GM19438 (cell line): ENCODE measurements around the gene CCDC90B.
A peak's percentile ranks its signal among the peaks of the same experiment; 100 is the strongest.

ENCODE experiments used
- ATAC-seq: cut with Tn5 transposase; IDR thresholded peaks from one replicate; pipeline ENCODE4 v1.9.1; 2021; ENCODE audit warnings: low read depth; ENCODE audit not compliant: unreplicated experiment

Gene CCDC90B

GRCh38 chr11:83249445-83249844 lies 36.7 kb downstream of the CCDC90B start:
- ATAC-seq: no peak

DNA sequence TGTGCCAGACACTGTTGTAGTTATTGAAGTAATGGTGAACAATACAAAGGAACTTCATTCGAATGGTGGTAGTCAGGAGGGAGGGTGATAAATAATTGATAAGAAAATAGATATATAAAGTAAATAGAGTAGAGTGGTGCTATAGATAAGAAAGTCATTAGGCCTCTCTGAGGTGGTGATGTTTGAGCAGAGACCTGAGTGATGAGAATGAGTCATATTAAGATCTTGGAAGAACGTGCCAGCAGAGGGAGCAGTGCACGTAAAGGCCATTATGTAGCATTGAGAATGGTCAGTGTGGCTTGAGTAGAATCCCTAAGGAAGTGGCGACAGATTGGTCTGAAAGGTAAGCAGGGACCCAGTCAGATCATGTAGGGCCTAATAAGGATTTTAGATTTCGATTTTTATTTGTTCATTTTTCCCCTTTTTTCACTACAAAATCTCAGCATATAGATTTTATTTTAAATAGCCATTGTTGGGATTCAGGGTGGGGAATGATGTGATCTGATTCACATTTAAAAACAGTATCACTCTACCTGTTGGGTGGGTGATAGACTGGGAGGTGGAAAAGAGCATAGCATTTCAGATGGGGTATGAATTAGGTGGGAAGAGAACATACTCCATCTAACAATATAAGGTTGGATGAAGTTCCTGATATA lies 44.7 kb downstream of the CCDC90B start:
- peak; percentile 97 for ATAC-seq

DNA sequence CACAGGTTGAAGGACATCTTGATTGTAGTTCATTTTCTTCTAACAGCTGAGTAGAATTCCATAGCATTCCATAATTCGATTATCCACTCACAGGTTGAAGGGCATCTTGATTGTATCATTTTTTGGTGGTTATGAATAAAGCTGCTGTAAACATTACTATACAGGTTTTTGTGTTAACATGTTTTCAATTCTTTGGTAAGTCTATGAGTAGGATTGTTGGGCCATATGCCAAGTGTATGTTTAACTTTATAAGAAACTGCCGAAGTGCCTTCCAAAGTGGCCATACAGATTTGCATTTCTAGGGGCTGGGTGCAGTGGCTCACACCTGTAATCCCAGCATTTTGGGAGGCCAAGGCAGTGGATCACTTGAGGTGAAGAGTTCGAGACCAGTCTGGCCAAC lies 48.1 kb downstream of the CCDC90B start:
- no peak for ATAC-seq

DNA sequence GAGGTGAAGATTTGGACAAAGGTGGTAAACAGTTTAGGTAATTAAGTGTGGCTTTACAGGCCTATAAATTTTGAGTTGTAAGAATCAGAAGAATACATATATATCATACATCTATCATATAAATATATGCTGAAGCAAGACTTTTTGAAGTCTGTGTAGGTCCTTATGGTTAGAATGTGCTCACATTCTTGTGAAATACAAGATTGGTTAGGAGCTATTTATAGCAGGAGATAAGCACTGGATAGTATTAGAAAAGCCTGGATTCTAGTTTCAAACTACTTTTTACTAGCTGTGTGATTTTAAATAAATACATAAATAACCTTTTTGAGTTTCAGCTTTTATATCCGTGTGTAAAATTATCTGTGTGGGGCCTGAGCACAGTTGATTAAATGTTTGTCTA lies 50.3 kb downstream of the CCDC90B start:
- ATAC-seq: no peak

DNA sequence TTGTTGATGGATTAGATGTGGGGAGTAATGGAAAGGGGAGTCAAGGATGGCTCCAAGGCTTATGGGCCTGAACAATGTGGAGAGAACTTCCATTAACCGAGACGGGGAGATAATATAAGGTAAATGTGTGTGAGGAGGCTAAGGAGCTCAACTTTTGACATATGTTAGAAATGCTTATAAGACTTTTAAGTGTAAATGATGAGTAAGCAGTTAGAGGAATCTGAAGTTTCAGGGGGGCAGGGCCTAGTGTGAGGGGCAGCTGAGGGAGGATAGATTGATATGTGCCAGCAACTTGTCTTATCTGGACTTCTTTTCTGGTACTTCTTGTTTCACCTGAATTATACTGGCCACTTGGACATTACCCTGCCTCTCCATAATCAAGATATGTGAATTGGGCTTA lies 62.7 kb downstream of the CCDC90B start:
- ATAC-seq: no peak

DNA sequence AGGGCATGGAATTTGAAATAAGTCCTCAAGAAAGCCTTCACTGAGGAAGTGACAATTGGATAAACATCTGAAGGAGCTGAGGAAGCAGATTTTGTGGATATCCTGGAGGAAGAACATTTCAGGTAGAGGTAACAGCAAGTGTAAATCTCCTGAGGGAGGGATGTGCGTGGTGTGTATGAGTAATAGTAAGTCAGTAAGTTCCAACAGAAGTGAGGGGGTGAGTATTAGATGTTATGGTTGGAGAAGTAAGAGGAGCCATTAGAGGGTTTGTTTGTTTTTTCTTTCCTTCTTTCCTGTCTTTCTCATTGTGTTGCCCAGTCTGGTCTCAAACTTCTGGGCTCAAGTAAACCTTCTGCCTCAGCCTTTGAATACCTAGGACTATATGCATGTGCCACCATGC lies 63.7 kb downstream of the CCDC90B start:
- no peak for ATAC-seq

- no peak for ATAC-seq
Observed at GRCh38 chr11:83221694-83222093, 64.5 kb downstream of the CCDC90B start.

DNA sequence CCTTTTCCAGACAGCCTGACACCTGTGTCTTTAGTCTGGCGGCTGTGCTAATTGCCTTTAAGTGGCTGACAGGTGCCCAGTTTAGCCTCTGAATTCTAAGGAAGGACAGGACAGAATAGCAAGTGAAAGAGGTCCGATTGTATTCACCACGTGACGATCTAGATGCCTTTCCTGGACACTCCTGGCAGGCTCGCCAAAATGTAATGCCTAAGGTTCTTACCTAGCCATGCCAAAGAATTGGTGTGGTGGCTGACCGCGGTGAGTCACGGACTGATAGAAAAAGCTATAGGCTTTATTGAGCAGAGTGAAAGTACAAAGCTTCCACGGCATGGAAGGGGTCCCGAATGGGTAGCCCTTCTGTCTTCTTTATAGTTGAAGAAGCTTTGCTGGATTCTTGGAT lies 65.9 kb downstream of the CCDC90B start:
- ATAC-seq: no peak

- ATAC-seq: no peak
Observed at GRCh38 chr11:83219095-83219494, 67.1 kb downstream of the CCDC90B start.
